Retinal pigment epithelial cell (primary cell): ENCODE measurements around the gene TRAK2.

Experiments
- DNase-seq: peaks from one replicate; pipeline ENCODE4 v3.0.0-alpha.2; 2010; ENCODE audit warnings: low read depth
- H3K4me3 ChIP-seq: 2 replicates; pipeline ENCODE4 v1.5.1; 2011; ENCODE audit warnings: mild to moderate bottlenecking, low read length, control low read depth, moderate library complexity
- CTCF ChIP-seq: conservative IDR thresholded peaks from 2 replicates; pipeline ENCODE4 v1.5.1; 2011; ENCODE audit warnings: low read depth, low read length, control low read depth, inconsistent platforms

Gene TRAK2

DNA sequence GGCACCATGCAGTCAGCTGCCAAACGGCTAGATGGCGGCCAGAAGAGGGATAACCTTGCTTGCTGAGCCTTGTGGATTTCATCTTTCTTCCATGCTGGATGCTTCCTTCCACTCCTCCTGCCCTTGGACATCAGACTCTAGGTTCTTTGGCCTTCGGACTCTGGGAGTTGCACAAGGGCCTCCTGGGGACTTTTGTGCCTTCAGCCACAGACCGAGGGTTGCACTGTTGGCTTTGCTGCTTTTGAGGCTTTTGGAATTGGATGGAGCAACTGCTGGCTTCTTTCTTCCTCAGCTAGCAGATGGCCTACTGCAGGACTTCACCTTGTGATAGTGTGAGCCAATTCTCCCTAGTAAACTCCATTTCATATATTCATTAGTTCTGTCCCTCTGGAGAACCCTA is 31.3 kb upstream of the TRAK2 start:
- DNase-seq = no peak
- TF ChIP-seq CTCF = no peak
- H3K4me3 ChIP-seq = no peak overlapping the region

- no peak overlapping the region for H3K4me3 ChIP-seq
- DNase-seq = no peak
- TF ChIP-seq CTCF = no peak
Measured at GRCh38 chr2:201472411-201472810, 21.2 kb upstream of the TRAK2 start.

DNA sequence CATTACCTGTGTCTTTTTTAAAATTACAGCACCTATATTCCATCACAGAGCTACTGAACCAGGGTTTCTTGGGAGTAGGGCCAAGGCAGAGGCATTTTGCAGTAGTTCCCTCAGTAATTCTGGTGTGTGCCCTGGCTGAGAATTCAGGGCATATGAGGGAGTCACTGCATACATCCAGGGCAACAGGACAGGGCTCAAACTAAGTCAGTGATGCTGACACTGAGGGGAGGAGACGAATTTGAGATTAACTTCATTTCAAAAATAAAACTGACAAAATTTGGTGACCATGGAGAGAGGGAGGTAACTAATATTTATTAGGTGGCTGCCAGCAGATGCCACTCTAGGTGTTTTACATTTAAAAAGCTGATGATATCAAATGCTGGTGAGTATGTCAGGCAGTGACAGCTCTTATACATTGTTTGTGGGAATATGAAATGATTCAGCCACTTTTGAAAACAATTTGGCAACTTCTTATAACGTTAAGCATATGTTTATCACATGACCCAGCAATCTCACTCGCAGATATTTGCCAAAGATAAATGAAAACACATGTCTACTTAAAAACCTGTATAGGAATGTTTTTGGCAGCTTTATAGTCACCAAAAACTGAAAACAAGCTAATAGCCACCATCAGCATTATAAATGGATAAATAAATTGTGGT is 20.6 kb upstream of the TRAK2 start:
- no peak for TF ChIP-seq CTCF
- no peak for DNase-seq
- no peak overlapping the region for H3K4me3 ChIP-seq

GRCh38 chr2:201470821-201471731 is 19.8 kb upstream of the TRAK2 start:
- no peak for DNase-seq
- H3K4me3 ChIP-seq = no peak overlapping the region
- no peak for TF ChIP-seq CTCF

DNA sequence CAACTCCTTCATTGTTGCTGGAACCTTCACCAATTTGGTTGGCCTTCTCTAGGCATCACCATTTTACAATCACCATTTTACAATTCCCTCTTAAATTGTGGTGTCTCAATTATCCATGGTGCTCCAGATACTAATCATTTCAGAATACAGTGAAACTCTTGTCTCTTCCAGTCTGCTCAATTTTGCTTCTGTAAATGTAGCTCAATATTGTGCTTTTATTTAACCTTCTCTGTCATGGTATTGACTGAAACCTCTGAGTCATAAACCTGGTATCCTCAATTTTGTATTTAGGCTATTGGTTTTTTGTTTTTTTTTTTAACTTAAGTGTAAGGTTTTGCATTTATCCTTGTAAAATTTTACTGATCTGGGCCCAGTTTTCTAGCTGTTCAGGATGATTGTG is 16.4 kb upstream of the TRAK2 start:
- no peak for TF ChIP-seq CTCF
- DNase-seq = no peak
- H3K4me3 ChIP-seq = no peak overlapping the region

GRCh38 chr2:201466050-201466675 is 14.9 kb upstream of the TRAK2 start:
- no peak for TF ChIP-seq CTCF
- no peak overlapping the region for H3K4me3 ChIP-seq
- no peak for DNase-seq

DNA sequence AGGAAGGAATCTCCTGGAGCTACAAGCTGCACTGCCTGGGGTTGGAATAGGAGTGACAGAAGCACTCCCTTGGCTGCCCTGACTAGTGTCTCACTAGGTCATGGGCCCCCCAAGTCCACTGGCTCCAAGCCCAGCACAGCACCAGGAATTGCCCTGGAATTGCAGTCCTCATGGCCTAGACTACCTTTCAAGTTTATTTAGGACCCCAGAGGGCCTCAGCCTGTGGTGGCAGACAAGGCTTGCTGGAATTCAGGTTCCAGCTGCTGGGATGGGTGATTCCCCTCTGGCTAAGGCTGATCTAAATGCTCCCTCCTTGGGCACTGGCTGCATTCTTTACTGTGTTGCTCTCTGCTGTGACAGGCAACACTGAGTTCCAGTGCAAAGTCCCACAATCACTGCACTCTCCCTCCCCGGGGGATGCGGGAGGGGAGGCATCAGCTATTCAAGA is 14.3 kb upstream of the TRAK2 start:
- no peak for TF ChIP-seq CTCF
- no peak overlapping the region for H3K4me3 ChIP-seq
- no peak for DNase-seq
